ENCODE data around the gene SNTA1. TPM values are rescaled to one million over a fixed set of nuclear protein-coding genes. Genes with fewer than 3 reads are reported as not detected.

The SNTA1 gene
- total and polyA plus RNA-seq, 2 of the 8 experiments (the other 6 are each of a cell fraction or from before 2014, with no cell fraction given), result 4.5 to 8.0 TPM

- H2BK20ac ChIP-seq (ENCODE audit: low read length), result no peak overlapping the region
- H3K18ac ChIP-seq (ENCODE audit: extremely low read depth, low read length), result no peak overlapping the region
- DNase-seq (ENCODE audit: low read depth in 1 of 2, low spot score in 2 of 2), result no peak
- no peaks in the 10 kb centered on the region; a peak in 1 of 7 replicates for H3K4me1 ChIP-seq (replicated peaks in 1 of 4; ENCODE audit: control insufficient read depth in 3 of 4, insufficient read depth in 4 of 4, low read length in 3 of 4)
- peaks cover 3 to 4% of the 10 kb centered on the region in 2 experiments for H4K20me1 ChIP-seq (replicated peaks in 1 of 2; ENCODE audit: control insufficient read depth in 1 of 2, insufficient read depth in 2 of 2, low read length in 2 of 2)
- no peaks in the 10 kb centered on the region for H3K27me3 ChIP-seq (replicated peaks in 1 of 4; ENCODE audit: control insufficient read depth in 3 of 4, extremely low read depth in 1 of 4, insufficient read depth in 3 of 4, low read length in 3 of 4)
- no peak overlapping the region for H3K4me3 ChIP-seq (ENCODE audit: extremely low read depth in 1 of 4, insufficient read depth in 2 of 4, low read depth in 3 of 4, low read length in 4 of 4)
- H2BK5ac ChIP-seq (ENCODE audit: low read depth, low read length), result no peak overlapping the region
- no peak overlapping the region for H3K4me2 ChIP-seq (ENCODE audit: insufficient read depth in 1 of 2, low read depth in 2 of 2, low read length in 2 of 2)
- H2BK120ac ChIP-seq (replicated peaks; ENCODE audit: low read depth, low read length), result no peak overlapping the region
- H4K5ac ChIP-seq (ENCODE audit: insufficient read length, low read depth, low read length), result no peak overlapping the region
- CTCF ChIA-PET (ENCODE audit: partially characterized antibody), result interaction anchor here (0.7 to 1.9 kb wide), 7 partner anchors 13 to 166 kb away, joined by 3 to 7 read pairs (median 4); no protein-coding TSS in a partner anchor
- H3K23ac ChIP-seq (ENCODE audit: insufficient read length), result no peak overlapping the region
- no peaks in the 10 kb centered on the region for H3K36me3 ChIP-seq (ENCODE audit: control insufficient read depth in 2 of 4, insufficient read depth in 4 of 4, low read length in 3 of 4)
- no peak overlapping the region for H2AK5ac ChIP-seq (ENCODE audit: low read depth, low read length)
- H2AFZ ChIP-seq (ENCODE audit: low read length), result no peak overlapping the region
- H2BK15ac ChIP-seq (ENCODE audit: low read length), result no peak overlapping the region
- no peaks in the 10 kb centered on the region for H3K9me3 ChIP-seq (ENCODE audit: insufficient read depth in 2 of 2, low read depth in 1 of 2, low read length in 1 of 2)
- no peak overlapping the region for H3K4ac ChIP-seq (replicated peaks; ENCODE audit: insufficient read length, low read depth, low read length)
- H3K27ac ChIP-seq (ENCODE audit: low read depth, low read length), result no peak overlapping the region
- FAIRE-seq, result no peak
- TF ChIP-seq TBP (IDR thresholded peaks at IDR 0.05; ENCODE audit: low read depth, low read length) (no peak), CHD2 (IDR thresholded peaks at IDR 0.05; ENCODE audit: low read length) (no peak), TAF7 (optimal IDR thresholded peaks at IDR 0.05; ENCODE audit: borderline replicate concordance, low read depth, low read length) (no peak), BCL11A (IDR thresholded peaks at IDR 0.05; ENCODE audit: low read depth in 2 of 2, low read length in 2 of 2) (no peak), SUZ12 (IDR thresholded peaks at IDR 0.05; ENCODE audit: low read length) (no peak), TEAD4 (IDR thresholded peaks at IDR 0.05; ENCODE audit: low read depth, low read length) (no peak), USF2 (IDR thresholded peaks at IDR 0.05; ENCODE audit: low read length) (no peak), TCF12 (IDR thresholded peaks at IDR 0.05; ENCODE audit: low read depth, low read length) (no peak), FOSL1 (IDR thresholded peaks at IDR 0.05; ENCODE audit: insufficient read depth, low read depth, low read length) (no peak), CHD1 (IDR thresholded peaks at IDR 0.05; ENCODE audit: low read depth, low read length) (no peak), HDAC6 (IDR thresholded peaks at IDR 0.05; ENCODE audit: low read depth, low read length) (no peak)
- H4K8ac ChIP-seq (ENCODE audit: extremely low read depth, insufficient read depth, low read length), result no peak overlapping the region; the same call in 1 of the 2 replicates
- no peak overlapping the region for H4K91ac ChIP-seq (replicated peaks; ENCODE audit: insufficient read length, low read length)
- peaks cover 0 to 9% of the 10 kb centered on the region in 2 experiments; a peak in 2 of 4 replicates for H3K79me2 ChIP-seq (ENCODE audit: control insufficient read depth in 1 of 2, insufficient read depth in 2 of 2, low read length in 2 of 2)
- no peak overlapping the region for H3K14ac ChIP-seq (ENCODE audit: insufficient read length)
- H3K56ac ChIP-seq (replicated peaks; ENCODE audit: insufficient read length, low read depth, low read length), result no peak overlapping the region
- H3K79me1 ChIP-seq (ENCODE audit: low read depth, low read length), result no peaks in the 10 kb centered on the region; the same call in 1 of the 2 replicates
- H3K9ac ChIP-seq (replicated peaks in 1 of 4; ENCODE audit: extremely low read depth in 1 of 4, low read depth in 3 of 4, low read length in 3 of 4), result no peak overlapping the region
- peaks cover 4% of the 10 kb centered on the region; the same call in 1 of the 2 replicates for H3K23me2 ChIP-seq (ENCODE audit: low read depth, low read length)
- WGBS, 2 experiments (ENCODE audit: extremely low coverage in 1 of 2, insufficient coverage in 1 of 2, insufficient read length in 1 of 2, insufficient replicate concordance in 2 of 2, low coverage in 1 of 2, low lambda C conversion rate in 2 of 2, missing lambda C conversion rate in 1 of 2), result 90% methylated on average over 10 of the region's 10 CpGs; no CpG with 5 or more reads in 1 of the 2 experiments
- POLR2A ChIA-PET (ENCODE audit: partially characterized antibody), result interaction anchor here (0.6 to 2.4 kb wide), 3 partner anchors 10 to 669 kb away, joined by 3 to 7 read pairs (median 3); no protein-coding TSS in a partner anchor
- H2BK12ac ChIP-seq (ENCODE audit: low read depth, low read length), result no peak overlapping the region
Observed at GRCh38 chr20:33488201-33488600, 44.6 kb upstream of the SNTA1 start.

Data from H1 (cell line).